Neural cell (in vitro differentiated cells): ENCODE measurements around the gene DYNLRB1. TPM values are rescaled to one million over a fixed set of nuclear protein-coding genes. Genes with fewer than 3 reads are reported as not detected.

Experiments used
- H2AFZ ChIP-seq: fragments of 200-600, 300-800 bp; sonication (generic), shearing (Covaris generic); 2 replicates; pipeline ENCODE4 v1.6.0; 2014; ENCODE audit warnings: low read depth, mild to moderate bottlenecking, antibody characterized with exemption, low read length, moderate library complexity
- H3F3A ChIP-seq: fragments of 200-600 bp; shearing (Covaris generic); 2 replicates; pipeline ENCODE4 v1.6.1; 2016; ENCODE audit warnings: mild to moderate bottlenecking, moderate library complexity, mixed read lengths, antibody characterized with exemption, low read length; ENCODE audit not compliant: insufficient read depth, poor library complexity, severe bottlenecking
- H3K27ac ChIP-seq: fragments of 200-600, 300-800 bp; sonication (generic), shearing (Covaris generic); 2 replicates; pipeline ENCODE4 v1.5.1; 2014; ENCODE audit warnings: mild to moderate bottlenecking, low read length, moderate library complexity
- H3K27me3 ChIP-seq: fragments of 300-800, 200-600 bp; sonication (generic), shearing (Covaris generic); 2 replicates; pipeline ENCODE4 v1.6.0; 2014; ENCODE audit warnings: mild to moderate bottlenecking, low read depth, low read length, moderate library complexity; ENCODE audit not compliant: insufficient read depth
- H3K36me3 ChIP-seq: fragments of 300-800, 200-600 bp; sonication (generic), shearing (Covaris generic); 2 replicates; pipeline ENCODE4 v1.5.1; 2014; ENCODE audit warnings: mild to moderate bottlenecking, antibody characterized with exemption, low read length, moderate library complexity; ENCODE audit not compliant: insufficient read depth
- H3K4me2 ChIP-seq: fragments of 300-800, 200-600 bp; sonication (generic), shearing (Covaris generic); 2 replicates; pipeline ENCODE4 v1.6.0; 2014; ENCODE audit warnings: mild to moderate bottlenecking, low read length
- H3K4me3 ChIP-seq: fragments of 300-800, 200-600 bp; sonication (generic), shearing (Covaris generic); 2 replicates; pipeline ENCODE4 v1.5.1; 2014; ENCODE audit warnings: mild to moderate bottlenecking, low read length, moderate library complexity
- H3K79me2 ChIP-seq: fragments of 200-600 bp; shearing (Covaris generic); replicated peaks from 2 replicates; pipeline ENCODE4 v1.6.0; 2014; ENCODE audit warnings: mild to moderate bottlenecking, low read length, moderate library complexity; ENCODE audit not compliant: insufficient read depth
- H3K9ac ChIP-seq: fragments of 300-800, 200-600 bp; sonication (generic), shearing (Covaris generic); 2 replicates; pipeline ENCODE4 v1.6.1; 2016; ENCODE audit warnings: mild to moderate bottlenecking, low read length, mixed read lengths
- H3K9me2 ChIP-seq: fragments of 200-600 bp; shearing (Covaris generic); 2 replicates; pipeline ENCODE4 v1.6.1; 2016; ENCODE audit warnings: mild to moderate bottlenecking, low read length, mixed read lengths; ENCODE audit not compliant: insufficient read depth
- H3K9me3 ChIP-seq: fragments of 200-600, 300-800 bp; sonication (generic), shearing (Covaris generic); 2 replicates; pipeline ENCODE4 v1.6.1; 2016; ENCODE audit warnings: mild to moderate bottlenecking, mixed run types, low read length, moderate library complexity, mixed read lengths
- H4K20me1 ChIP-seq: fragments of 200-600 bp; shearing (Covaris generic); 2 replicates; pipeline ENCODE4 v1.6.1; 2016; ENCODE audit warnings: mild to moderate bottlenecking, mixed run types; ENCODE audit not compliant: insufficient read depth
- CTCF ChIP-seq: fragments of 450-650 bp; IDR thresholded peaks from 2 replicates; pipeline ENCODE4 v1.5.1; 2014; ENCODE audit warnings: antibody characterized with exemption, mild to moderate bottlenecking, moderate library complexity; ENCODE audit not compliant: poor library complexity, severe bottlenecking
- EP300 ChIP-seq: fragments of 450-650 bp; conservative IDR thresholded peaks from 2 replicates; pipeline ENCODE4 v1.6.1; 2014; ENCODE audit warnings: antibody characterized with exemption, mild to moderate bottlenecking, moderate library complexity; ENCODE audit not compliant: poor library complexity, severe bottlenecking
- EZH2 ChIP-seq: fragments of 200-600, 300-800 bp; shearing (Covaris generic), sonication (generic); IDR thresholded peaks from 2 replicates; pipeline ENCODE4 v1.6.1; 2014; ENCODE audit warnings: antibody characterized with exemption, low read length, borderline replicate concordance, mild to moderate bottlenecking; ENCODE audit not compliant: insufficient read depth, poor library complexity, severe bottlenecking
- MXI1 ChIP-seq: fragments of 450-650 bp; conservative IDR thresholded peaks from 2 replicates; pipeline ENCODE4 v1.6.1; 2014; ENCODE audit warnings: antibody characterized with exemption, mild to moderate bottlenecking; ENCODE audit not compliant: poor library complexity, severe bottlenecking
- POLR2AphosphoS5 ChIP-seq: IDR thresholded peaks from 2 replicates; pipeline ENCODE4 v1.6.1; 2012
- RAD21 ChIP-seq: fragments of 450-650 bp; conservative IDR thresholded peaks from 2 replicates; pipeline ENCODE4 v1.6.1; 2014; ENCODE audit warnings: antibody characterized with exemption, mild to moderate bottlenecking, moderate library complexity
- SMC3 ChIP-seq: fragments of 450-650 bp; conservative IDR thresholded peaks from 2 replicates; pipeline ENCODE4 v1.6.1; 2014; ENCODE audit warnings: antibody characterized with exemption, mild to moderate bottlenecking, moderate library complexity; ENCODE audit not compliant: poor library complexity
- TAF1 ChIP-seq: IDR thresholded peaks from 2 replicates; pipeline ENCODE4 v1.6.1; 2012; ENCODE audit warnings: low read depth
- polyA plus RNA-seq: library from polyadenylated mRNA; depleted of rRNA; stranded (reverse); fragments of >200 nt; gene quantifications from 2 replicates; pipeline ENCODE4 v1.2.3, GENCODE V29; 2014
- TF ChIP-seq, protein P1 (sequence below): IDR thresholded peaks from 2 replicates; pipeline ENCODE4 v1.6.1; 2012; ENCODE audit warnings: borderline replicate concordance

The DYNLRB1 gene
- polyA plus RNA-seq, 1 donor from 2014 or later = 103 TPM

DNA sequence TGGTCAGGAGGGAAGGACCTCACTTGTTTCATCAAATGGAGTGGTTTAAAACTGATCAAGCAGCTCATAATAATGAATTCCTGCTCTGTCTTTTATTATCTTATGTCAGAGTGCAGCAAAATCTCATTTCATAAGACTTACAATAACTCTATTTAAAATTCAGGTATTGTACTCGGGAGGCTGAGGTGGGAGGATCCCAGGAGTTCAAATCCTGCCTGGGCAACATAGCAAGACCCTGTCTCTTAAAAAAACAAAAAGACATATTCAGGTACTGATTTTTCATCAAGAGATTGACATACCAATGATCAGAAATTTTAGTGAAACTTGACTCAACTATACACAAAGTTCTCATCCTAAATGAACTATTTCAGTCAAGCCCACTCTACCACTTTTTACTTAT is 5.6 kb upstream of the DYNLRB1 start:
- no peaks in the 10 kb centered on the region for H3K79me2 ChIP-seq
- no peak overlapping the region for H3K27ac ChIP-seq
- H3F3A ChIP-seq = peaks cover 3% of the 10 kb centered on the region
- no peak overlapping the region for H3K9ac ChIP-seq
- no peaks in the 10 kb centered on the region for H3K36me3 ChIP-seq
- TF ChIP-seq, protein P1, sequence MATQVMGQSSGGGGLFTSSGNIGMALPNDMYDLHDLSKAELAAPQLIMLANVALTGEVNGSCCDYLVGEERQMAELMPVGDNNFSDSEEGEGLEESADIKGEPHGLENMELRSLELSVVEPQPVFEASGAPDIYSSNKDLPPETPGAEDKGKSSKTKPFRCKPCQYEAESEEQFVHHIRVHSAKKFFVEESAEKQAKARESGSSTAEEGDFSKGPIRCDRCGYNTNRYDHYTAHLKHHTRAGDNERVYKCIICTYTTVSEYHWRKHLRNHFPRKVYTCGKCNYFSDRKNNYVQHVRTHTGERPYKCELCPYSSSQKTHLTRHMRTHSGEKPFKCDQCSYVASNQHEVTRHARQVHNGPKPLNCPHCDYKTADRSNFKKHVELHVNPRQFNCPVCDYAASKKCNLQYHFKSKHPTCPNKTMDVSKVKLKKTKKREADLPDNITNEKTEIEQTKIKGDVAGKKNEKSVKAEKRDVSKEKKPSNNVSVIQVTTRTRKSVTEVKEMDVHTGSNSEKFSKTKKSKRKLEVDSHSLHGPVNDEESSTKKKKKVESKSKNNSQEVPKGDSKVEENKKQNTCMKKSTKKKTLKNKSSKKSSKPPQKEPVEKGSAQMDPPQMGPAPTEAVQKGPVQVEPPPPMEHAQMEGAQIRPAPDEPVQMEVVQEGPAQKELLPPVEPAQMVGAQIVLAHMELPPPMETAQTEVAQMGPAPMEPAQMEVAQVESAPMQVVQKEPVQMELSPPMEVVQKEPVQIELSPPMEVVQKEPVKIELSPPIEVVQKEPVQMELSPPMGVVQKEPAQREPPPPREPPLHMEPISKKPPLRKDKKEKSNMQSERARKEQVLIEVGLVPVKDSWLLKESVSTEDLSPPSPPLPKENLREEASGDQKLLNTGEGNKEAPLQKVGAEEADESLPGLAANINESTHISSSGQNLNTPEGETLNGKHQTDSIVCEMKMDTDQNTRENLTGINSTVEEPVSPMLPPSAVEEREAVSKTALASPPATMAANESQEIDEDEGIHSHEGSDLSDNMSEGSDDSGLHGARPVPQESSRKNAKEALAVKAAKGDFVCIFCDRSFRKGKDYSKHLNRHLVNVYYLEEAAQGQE = no peak
- TF ChIP-seq EZH2 (no peak), EP300 (no peak), MXI1 (no peak), TAF1 (no peak), RAD21 (no peak), CTCF (no peak), SMC3 (no peak), POLR2AphosphoS5 (no peak)
- no peaks in the 10 kb centered on the region for H4K20me1 ChIP-seq
- no peak overlapping the region for H2AFZ ChIP-seq
- no peak overlapping the region for H3K4me3 ChIP-seq
- no peaks in the 10 kb centered on the region for H3K27me3 ChIP-seq
- no peaks in the 10 kb centered on the region for H3K9me2 ChIP-seq
- no peaks in the 10 kb centered on the region for H3K9me3 ChIP-seq
- H3K4me2 ChIP-seq = no peak overlapping the region

DNA sequence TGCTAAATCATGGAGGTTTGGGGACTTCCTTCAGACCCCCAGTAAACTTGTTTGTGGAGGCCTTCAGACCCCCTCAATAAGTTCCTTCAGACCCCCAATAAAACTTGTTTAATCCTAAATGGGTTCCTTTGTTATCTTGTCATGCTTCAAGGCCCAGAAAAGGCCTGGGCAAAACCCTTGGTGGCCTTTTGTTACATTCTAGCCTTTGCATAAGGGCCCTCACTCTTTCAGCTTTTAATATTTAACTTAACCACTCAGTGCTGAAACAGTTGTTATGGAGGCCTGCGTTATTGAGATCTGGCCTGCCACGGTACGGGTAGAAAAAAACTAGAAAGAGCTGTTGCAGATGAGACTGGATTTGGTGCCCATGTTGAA is 4.3 kb upstream of the DYNLRB1 start:
- TF ChIP-seq MXI1 (no peak), CTCF (no peak), TAF1 (no peak), POLR2AphosphoS5 (no peak), EZH2 (no peak), RAD21 (no peak), SMC3 (no peak), EP300 (no peak)
- TF ChIP-seq, protein P1 = no peak
- Histone ChIP-seq H2AFZ (no peak overlapping the region), H3F3A (peaks cover 3% of the 10 kb centered on the region), H3K36me3 (no peaks in the 10 kb centered on the region), H3K27me3 (no peaks in the 10 kb centered on the region), H4K20me1 (no peaks in the 10 kb centered on the region), H3K27ac (no peak overlapping the region), H3K9me2 (no peaks in the 10 kb centered on the region), H3K9ac (no peak overlapping the region), H3K9me3 (no peaks in the 10 kb centered on the region), H3K79me2 (no peaks in the 10 kb centered on the region), H3K4me2 (no peak overlapping the region), H3K4me3 (no peak overlapping the region)
